Activated CD8-positive, alpha-beta memory T cell treated with anti-CD3 and anti-CD28 coated beads for 24 hours (primary cell): ENCODE results near the gene FGGY.
"Not testable (repeated sequence)": the region's sequence is repeated elsewhere in the genome, so short reads cannot be mapped to it uniquely, and the experiment has no call there.

Experiments
- DNase-seq: peaks from one replicate; pipeline ENCODE4 v3.0.0-alpha.2; 2020

Gene FGGY

GRCh38 chr1:59689730-59690129 lies 392.8 kb downstream of the FGGY start:
- no peak for DNase-seq

GRCh38 chr1:59690171-59690930 lies 393.5 kb downstream of the FGGY start:
- no peak for DNase-seq

- DNase-seq: no peak
Measured at GRCh38 chr1:59691261-59691660, 394.4 kb downstream of the FGGY start.

- DNase-seq: no peak
Measured at GRCh38 chr1:59692591-59692990, 395.7 kb downstream of the FGGY start.

- no peak for DNase-seq
Measured at GRCh38 chr1:59693406-59693805, 396.5 kb downstream of the FGGY start.

GRCh38 chr1:59695252-59695651 lies 398.4 kb downstream of the FGGY start:
- no peak for DNase-seq

GRCh38 chr1:59696421-59697115 lies 399.7 kb downstream of the FGGY start:
- no peak for DNase-seq

- DNase-seq: no peak
Measured at GRCh38 chr1:59697150-59697800, 400.4 kb downstream of the FGGY start.

- DNase-seq: no peak
Measured at GRCh38 chr1:59698386-59698785, 401.5 kb downstream of the FGGY start.

- DNase-seq: no peak
Measured at GRCh38 chr1:59699227-59699847, 402.4 kb downstream of the FGGY start.

- DNase-seq: no peak
Measured at GRCh38 chr1:59701376-59701775, 404.5 kb downstream of the FGGY start.

GRCh38 chr1:59703226-59703917 lies 406.5 kb downstream of the FGGY start:
- DNase-seq: no peak

GRCh38 chr1:59703918-59704378 lies 407.1 kb downstream of the FGGY start:
- no peak for DNase-seq

- no peak for DNase-seq
Measured at GRCh38 chr1:59704716-59705115, 407.8 kb downstream of the FGGY start.

- no peak for DNase-seq
Measured at GRCh38 chr1:59705466-59706302, 408.8 kb downstream of the FGGY start.

GRCh38 chr1:59706303-59706599 lies 409.4 kb downstream of the FGGY start:
- DNase-seq: no peak

- DNase-seq: no peak
Measured at GRCh38 chr1:59707178-59707791, 410.4 kb downstream of the FGGY start.

- DNase-seq: no peak
Measured at GRCh38 chr1:59709333-59709732, 412.4 kb downstream of the FGGY start.

GRCh38 chr1:59710920-59711319 lies 414.0 kb downstream of the FGGY start:
- not testable (repeated sequence) for DNase-seq

GRCh38 chr1:59714219-59714618 lies 417.3 kb downstream of the FGGY start:
- DNase-seq: no peak

- DNase-seq: no peak
Measured at GRCh38 chr1:59714966-59715365, 418.1 kb downstream of the FGGY start.

- no peak for DNase-seq
Measured at GRCh38 chr1:59716832-59717231, 419.9 kb downstream of the FGGY start.
